NCI-H2081 treated with DMSO at 0.1 percent for 48 hours (cell line): ENCODE data around the gene NFYA.

Experiments used
- DNase-seq: peaks from one replicate; lab custom pipeline; 2025; lab: John Stamatoyannopoulos, UW

Gene NFYA

GRCh38 chr6:41046084-41046483, 26.7 kb upstream of the NFYA start:
- DNase-seq, result no peak

- DNase-seq, result no peak
These were observed 25.5 kb upstream of the NFYA start for GRCh38 chr6:41047306-41047705.

GRCh38 chr6:41047745-41048732, 24.7 kb upstream of the NFYA start:
- DNase-seq, result no peak

GRCh38 chr6:41049521-41049920, 23.3 kb upstream of the NFYA start:
- DNase-seq, result no peak

- DNase-seq, result no peak
These were observed 22.8 kb upstream of the NFYA start for GRCh38 chr6:41049955-41050354.

- no peak for DNase-seq
These were observed 22.2 kb upstream of the NFYA start for GRCh38 chr6:41050536-41050935.

- no peak for DNase-seq
These were observed 20.9 kb upstream of the NFYA start for GRCh38 chr6:41051873-41052272.

- no peak for DNase-seq
These were observed 19.7 kb upstream of the NFYA start, which contains the start of gene APOBEC2 for GRCh38 chr6:41053041-41053440. Gene APOBEC2, plus strand, starts transcription at chr6:41053202. Its CDS starts 146 bp downstream, at chr6:41053348.

GRCh38 chr6:41054511-41054910, 18.3 kb upstream of the NFYA start:
- DNase-seq, result no peak

GRCh38 chr6:41055149-41055548, 17.6 kb upstream of the NFYA start:
- no peak for DNase-seq

GRCh38 chr6:41056768-41057490, 15.8 kb upstream of the NFYA start:
- DNase-seq, result no peak

GRCh38 chr6:41058783-41059181, 14.0 kb upstream of the NFYA start:
- no peak for DNase-seq

GRCh38 chr6:41059556-41059955, 13.2 kb upstream of the NFYA start:
- no peak for DNase-seq

GRCh38 chr6:41061196-41061726, 11.5 kb upstream of the NFYA start:
- DNase-seq, result no peak

- no peak for DNase-seq
These were observed 10.7 kb upstream of the NFYA start for GRCh38 chr6:41062056-41062455.

- DNase-seq, result no peak
These were observed 8.9 kb upstream of the NFYA start for GRCh38 chr6:41063884-41064285.

- DNase-seq, result no peak
These were observed 7.9 kb upstream of the NFYA start for GRCh38 chr6:41064841-41065240.

- no peak for DNase-seq
These were observed 7.2 kb upstream of the NFYA start for GRCh38 chr6:41065550-41066026.

- DNase-seq, result peak; percentile 38
These were observed 5.9 kb upstream of the NFYA start for GRCh38 chr6:41066867-41067304.

GRCh38 chr6:41071501-41071922, 1.3 kb upstream of the NFYA start:
- no peak for DNase-seq

GRCh38 chr6:41071923-41072835, 595 bp upstream of the NFYA start, which contains the start of gene OARD1:
Gene OARD1, minus strand, starts transcription at chr6:41072356. Its CDS starts 722 bp downstream, at chr6:41071634.
- DNase-seq, result peak; percentile 97
